GM19328 (cell line): ENCODE results near the gene MED13L.
"Not testable (repeated sequence)": the region's sequence is repeated elsewhere in the genome, so short reads cannot be mapped to it uniquely, and the experiment has no call there.

Experiments used
- ATAC-seq: cut with Tn5 transposase; IDR thresholded peaks from one replicate; pipeline ENCODE4 v1.9.1; 2021; ENCODE audit warnings: mild to moderate bottlenecking, moderate library complexity; ENCODE audit not compliant: unreplicated experiment

MED13L gene

GRCh38 chr12:116031624-116032023, 245.9 kb downstream of the MED13L start:
- not testable (repeated sequence) for ATAC-seq

- no peak for ATAC-seq
These were observed 248.9 kb downstream of the MED13L start for GRCh38 chr12:116028619-116029018.

- no peak for ATAC-seq
These were observed 250.0 kb downstream of the MED13L start for GRCh38 chr12:116027551-116027821.

GRCh38 chr12:116026768-116027550, 250.5 kb downstream of the MED13L start:
- no peak for ATAC-seq

GRCh38 chr12:116026346-116026745, 251.1 kb downstream of the MED13L start:
- ATAC-seq, result no peak

- no peak for ATAC-seq
These were observed 252.7 kb downstream of the MED13L start for GRCh38 chr12:116024769-116025168.

- no peak for ATAC-seq
These were observed 258.1 kb downstream of the MED13L start for GRCh38 chr12:116019415-116019814.

GRCh38 chr12:116018282-116018681, 259.2 kb downstream of the MED13L start:
- ATAC-seq, result no peak

GRCh38 chr12:116015525-116015924, 262.0 kb downstream of the MED13L start:
- no peak for ATAC-seq

GRCh38 chr12:116012757-116013156, 264.7 kb downstream of the MED13L start:
- ATAC-seq, result no peak

- no peak for ATAC-seq
These were observed 266.3 kb downstream of the MED13L start for GRCh38 chr12:116011217-116011616.

GRCh38 chr12:116010467-116010866, 267.0 kb downstream of the MED13L start:
- ATAC-seq, result no peak

GRCh38 chr12:116009805-116010204, 267.7 kb downstream of the MED13L start:
- no peak for ATAC-seq

GRCh38 chr12:116006141-116006540, 271.4 kb downstream of the MED13L start:
- no peak for ATAC-seq

GRCh38 chr12:116002890-116003536, 274.5 kb downstream of the MED13L start:
- no peak for ATAC-seq

- ATAC-seq, result no peak
These were observed 277.2 kb downstream of the MED13L start for GRCh38 chr12:116000252-116000651.

- ATAC-seq, result no peak
These were observed 277.9 kb downstream of the MED13L start for GRCh38 chr12:115999582-115999981.

GRCh38 chr12:115998794-115999478, 278.6 kb downstream of the MED13L start:
- ATAC-seq, result no peak

- no peak for ATAC-seq
These were observed 279.3 kb downstream of the MED13L start for GRCh38 chr12:115998119-115998633.

GRCh38 chr12:115993737-115994136, 283.8 kb downstream of the MED13L start:
- no peak for ATAC-seq

- ATAC-seq, result no peak
These were observed 287.3 kb downstream of the MED13L start for GRCh38 chr12:115990241-115990640.
